PC-3 (cell line): ENCODE measurements around the gene TMIGD1. TPM values are rescaled to one million over a fixed set of nuclear protein-coding genes. Genes with fewer than 3 reads are reported as not detected.

Source experiments
- ATAC-seq: fragments of 200-7000 bp; cut with Tn5 transposase; 2 replicates; pipeline ENCODE4 v1.9.1; 2020; ENCODE audit warnings: mild to moderate bottlenecking, moderate library complexity
- BruUV-seq: library from RNA; stranded (reverse); fragments of 400-500 nt; replicated peaks from 2 replicates; lab custom pipeline; 2021; lab: Mats Ljungman, UMichigan
- CTCF ChIA-PET: fragments of 300-600 bp; sonication (Branson Sonifier 250); formaldehyde crosslinking; loops from one replicate; lab custom pipeline; 2022; ENCODE audit warnings: antibody characterized with exemption; lab: Charles Lee
- POLR2A ChIA-PET: fragments of 300-600 bp; sonication (Branson Sonifier 250); formaldehyde crosslinking; loops from one replicate; lab custom pipeline; 2022; ENCODE audit warnings: antibody characterized with exemption; ENCODE audit not compliant: unreplicated experiment; lab: Charles Lee
- DNase-seq: peaks from one replicate; pipeline ENCODE4 v3.0.0-alpha.2; 2015
- H2AFZ ChIP-seq: fragments of 300-600 bp; sonication (generic); 2 replicates; pipeline ENCODE4 v1.6.0; 2016; ENCODE audit warnings: antibody characterized with exemption, low read length
- H3F3A ChIP-seq: fragments of 300-600 bp; sonication (generic); one replicate; pipeline ENCODE4 v1.6.0; 2017; ENCODE audit warnings: antibody characterized with exemption, low read length, control low read depth, mild to moderate bottlenecking; ENCODE audit not compliant: unreplicated experiment
- H3K27ac ChIP-seq: fragments of 300-600 bp; sonication (generic); 2 replicates; pipeline ENCODE4 v1.5.1; 2016; ENCODE audit warnings: mild to moderate bottlenecking, low read length
- H3K27me3 ChIP-seq: fragments of 300-600 bp; sonication (generic); 2 replicates; pipeline ENCODE4 v1.6.1; 2016; ENCODE audit warnings: low read length, mixed read lengths
- H3K36me3 ChIP-seq: fragments of 300-600 bp; sonication (generic); 2 replicates; pipeline ENCODE4 v1.6.1; 2016; ENCODE audit warnings: low read depth, mixed run types, low read length, mixed read lengths
- H3K4me1 ChIP-seq: fragments of 300-600 bp; sonication (generic); 2 replicates; pipeline ENCODE4 v1.5.1; 2016; ENCODE audit warnings: low read length; ENCODE audit not compliant: insufficient read depth
- H3K4me2 ChIP-seq: fragments of 300-600 bp; sonication (generic); 2 replicates; pipeline ENCODE4 v1.6.0; 2016; ENCODE audit warnings: low read length
- H3K4me3 ChIP-seq: fragments of 300-600 bp; sonication (generic); 2 replicates; pipeline ENCODE4 v1.5.1; 2016; ENCODE audit warnings: mild to moderate bottlenecking, low read length, mixed read lengths
- H3K79me2 ChIP-seq: fragments of 300-600 bp; sonication (generic); 2 replicates; pipeline ENCODE4 v1.6.1; 2017; ENCODE audit warnings: low read length, mixed read lengths
- H3K9ac ChIP-seq: fragments of 300-600 bp; sonication (generic); 2 replicates; pipeline ENCODE4 v1.6.0; 2016; ENCODE audit warnings: mild to moderate bottlenecking, low read length
- H3K9me2 ChIP-seq: fragments of 300-600 bp; sonication (generic); replicated peaks from 2 replicates; pipeline ENCODE4 v1.6.1; 2016; ENCODE audit warnings: mixed run types, low read length, mixed read lengths
- H3K9me3 ChIP-seq: fragments of 300-600 bp; sonication (generic); 2 replicates; pipeline ENCODE4 v1.6.1; 2016; ENCODE audit warnings: low read length, mixed read lengths
- H4K20me1 ChIP-seq: fragments of 300-600 bp; sonication (generic); 2 replicates; pipeline ENCODE4 v1.6.1; 2016; ENCODE audit warnings: low read length, mixed read lengths
- CTCF ChIP-seq: fragments of 300-600 bp; sonication (generic); conservative IDR thresholded peaks from 2 replicates; pipeline ENCODE4 v1.5.1; 2017; ENCODE audit warnings: antibody characterized with exemption, low read depth, mild to moderate bottlenecking, low read length
- EZH2 ChIP-seq: fragments of 300-600 bp; sonication (generic); IDR thresholded peaks from one replicate; pipeline ENCODE4 v1.6.1; 2017; ENCODE audit warnings: antibody characterized with exemption, mild to moderate bottlenecking, low read length; ENCODE audit not compliant: unreplicated experiment
- EZH2phosphoT487 ChIP-seq: fragments of 300-600 bp; sonication (generic); IDR thresholded peaks from 2 replicates; pipeline ENCODE4 v1.6.1; 2018; ENCODE audit warnings: mild to moderate bottlenecking, antibody characterized with exemption, low read length, borderline replicate concordance
- intact Hi-C: fragments of 100-400 bp; cut with micrococcal nuclease; formaldehyde crosslinking; loops from 2 replicates; pipeline ENCODE4 v1.9.0; 2023
- total RNA-seq: library from RNA; depleted of rRNA; stranded (reverse); fragments of >200 nt; gene quantifications from 2 replicates; pipeline ENCODE4 v1.2.3, GENCODE V29; 2014

The TMIGD1 gene
- total RNA-seq, 1 experiment from 2014 or later: not detected

GRCh38 chr17:30378241-30378824 is 44.5 kb upstream of the TMIGD1 start:
- no peaks in the 10 kb centered on the region for H3K27me3 ChIP-seq
- H3K9ac ChIP-seq: no peak overlapping the region
- H2AFZ ChIP-seq: peak overlapping the region; percentile 85
- no peak for DNase-seq
- BruUV-seq: no TSS peak
- intact Hi-C loops: no loop called here
- no peaks in the 10 kb centered on the region for H3F3A ChIP-seq
- H3K9me3 ChIP-seq: no peaks in the 10 kb centered on the region
- H3K4me3 ChIP-seq: peak overlapping the region; percentile 89
- peaks cover 15% of the 10 kb centered on the region; the same call in 1 of the 2 replicates for H4K20me1 ChIP-seq
- ChIA-PET CTCF (no interaction called here), POLR2A (no interaction called here)
- TF ChIP-seq EZH2 (no peak), CTCF (no peak), EZH2phosphoT487 (no peak)
- peak overlapping the region; percentile 88 for H3K4me2 ChIP-seq
- H3K9me2 ChIP-seq: no peaks in the 10 kb centered on the region
- H3K79me2 ChIP-seq: peaks cover 38% of the 10 kb centered on the region
- no peak for ATAC-seq
- H3K4me1 ChIP-seq: peaks cover 37% of the 10 kb centered on the region
- H3K27ac ChIP-seq: no peak overlapping the region
- H3K36me3 ChIP-seq: no peaks in the 10 kb centered on the region

- H3K9ac ChIP-seq: no peak overlapping the region
- no peak overlapping the region for H3K27ac ChIP-seq
- no TSS peak for BruUV-seq
- peaks cover 37% of the 10 kb centered on the region for H3K4me1 ChIP-seq
- peaks cover 15% of the 10 kb centered on the region; the same call in 1 of the 2 replicates for H4K20me1 ChIP-seq
- POLR2A ChIA-PET: no interaction called here
- no peaks in the 10 kb centered on the region for H3K9me2 ChIP-seq
- DNase-seq (no peak), ATAC-seq (no peak)
- CTCF ChIA-PET: no interaction called here
- no peaks in the 10 kb centered on the region for H3K36me3 ChIP-seq
- intact Hi-C loops: no loop called here
- no peaks in the 10 kb centered on the region for H3F3A ChIP-seq
- no peak overlapping the region for H3K4me3 ChIP-seq
- H2AFZ ChIP-seq: no peak overlapping the region
- no peak for TF ChIP-seq CTCF
- no peak for TF ChIP-seq EZH2phosphoT487
- TF ChIP-seq EZH2: no peak
- H3K9me3 ChIP-seq: no peaks in the 10 kb centered on the region
- no peaks in the 10 kb centered on the region for H3K27me3 ChIP-seq
- H3K79me2 ChIP-seq: peaks cover 32% of the 10 kb centered on the region
- H3K4me2 ChIP-seq: no peak overlapping the region
Observed at GRCh38 chr17:30377574-30378240, 43.9 kb upstream of the TMIGD1 start.
